SIG-M5 (cell line): ENCODE data around the gene PRRG1.
"Not testable (repeated sequence)": the region's sequence is repeated elsewhere in the genome, so short reads cannot be mapped to it uniquely, and the experiment has no call there.

Experiments
- DNase-seq: peaks from one replicate; lab custom pipeline; 2025; lab: John Stamatoyannopoulos, UW

PRRG1 gene

GRCh38 chrX:37472836-37473235, 123.7 kb downstream of the PRRG1 start:
- no peak for DNase-seq

DNA sequence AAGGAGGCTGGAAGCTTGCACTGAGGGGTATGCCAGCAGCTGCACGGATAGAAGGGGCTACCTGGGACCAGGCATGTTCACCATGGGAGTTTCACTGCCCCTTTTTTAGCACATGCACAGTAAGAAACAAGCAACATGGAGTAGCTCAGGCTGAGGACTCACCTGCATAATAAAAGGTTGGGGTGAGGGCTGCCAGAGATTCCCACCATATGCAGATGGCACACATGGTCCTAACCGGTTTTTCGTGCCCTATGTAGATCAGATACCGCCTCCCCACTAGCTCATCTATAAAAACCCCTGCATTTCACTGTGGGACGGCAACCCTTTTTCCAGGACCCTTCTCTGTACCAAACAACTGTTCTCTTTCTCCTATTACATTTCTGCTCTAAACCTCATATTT, 125.3 kb downstream of the PRRG1 start:
- DNase-seq, result no peak

DNA sequence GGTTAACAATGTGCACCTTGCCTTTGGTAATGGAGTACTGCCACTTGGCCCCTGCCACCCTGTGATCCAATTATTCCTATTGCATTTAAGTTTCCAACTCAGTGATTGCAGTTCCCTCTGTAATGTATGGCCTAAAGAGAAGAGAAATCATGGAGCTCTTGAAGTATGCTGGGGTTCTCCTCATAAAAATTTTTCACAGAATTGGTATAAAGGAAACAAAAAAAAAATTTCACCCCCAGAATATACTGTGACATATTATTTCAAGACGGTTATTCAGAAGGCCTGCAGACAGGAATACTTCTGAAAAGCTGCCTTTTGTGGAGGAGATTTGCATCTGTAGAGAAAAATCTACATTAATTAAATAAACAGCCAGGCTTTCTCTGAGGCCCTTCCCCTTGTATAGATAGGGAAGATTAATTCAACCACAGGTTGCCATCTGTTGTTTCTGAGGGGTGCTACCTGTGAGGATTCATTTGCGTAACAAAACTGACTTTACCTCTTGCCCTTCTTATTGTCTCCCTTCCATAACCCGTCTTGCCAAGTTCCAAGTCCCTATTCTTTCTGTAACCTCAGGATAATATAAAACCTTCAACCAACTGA, 127.5 kb downstream of the PRRG1 start:
- no peak for DNase-seq

DNA sequence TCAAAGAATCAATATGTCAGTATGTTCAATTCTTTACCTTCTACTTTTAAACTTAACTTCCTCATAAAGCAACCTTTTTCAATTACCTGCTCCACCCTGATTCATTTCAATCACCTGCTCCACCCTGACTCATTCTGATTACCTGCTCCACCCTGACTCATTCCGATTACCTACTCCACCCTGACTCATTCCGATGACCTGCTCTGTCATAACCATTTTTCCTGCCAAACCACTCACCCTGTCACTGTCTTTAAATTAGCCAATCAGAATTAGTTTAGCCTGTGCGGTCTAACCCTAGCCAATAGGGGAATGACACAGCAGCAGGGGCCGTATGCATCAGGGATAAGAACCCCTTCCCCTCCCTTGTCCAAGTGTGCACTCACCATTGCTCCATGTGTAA, 135.2 kb downstream of the PRRG1 start:
- DNase-seq, result not testable (repeated sequence)

DNA sequence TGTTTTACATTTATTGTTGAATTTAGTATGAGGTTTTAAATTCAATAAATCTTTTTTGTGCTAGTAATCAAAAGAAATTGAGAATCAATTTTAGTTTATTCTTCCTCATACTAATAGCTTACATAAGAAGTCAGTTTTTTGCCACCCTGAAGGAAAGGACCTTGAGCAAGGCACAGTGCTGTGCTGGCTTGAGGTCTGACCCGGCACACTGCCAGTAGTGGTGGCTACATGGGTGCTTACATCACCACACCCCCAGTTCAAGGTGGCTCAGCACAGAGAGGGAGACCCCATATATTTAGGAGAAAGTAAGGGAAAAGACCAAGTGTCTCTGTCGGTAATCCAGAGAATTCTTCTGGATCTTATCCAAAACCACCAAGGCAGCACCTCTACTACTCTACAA, 136.3 kb downstream of the PRRG1 start:
- no peak for DNase-seq

DNA sequence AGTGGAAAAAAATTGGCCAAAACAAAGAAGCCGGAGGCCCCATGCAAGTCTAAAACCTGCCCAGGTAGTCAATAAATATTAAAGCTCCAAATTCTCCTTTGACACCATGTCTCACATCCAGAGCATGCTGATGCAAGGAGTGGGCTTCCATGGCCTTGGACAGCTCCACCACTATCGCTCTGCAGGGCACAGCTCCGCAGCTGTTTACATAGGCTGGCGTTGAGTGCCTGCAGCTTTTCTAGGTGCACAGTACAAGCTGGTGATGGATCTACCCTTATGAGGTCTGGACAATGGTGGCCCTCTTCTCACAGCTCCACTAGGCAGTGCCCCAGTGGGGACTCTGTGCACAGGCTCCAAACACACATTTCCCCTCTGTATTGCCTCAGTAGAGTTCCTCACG, 138.1 kb downstream of the PRRG1 start:
- DNase-seq, result no peak

GRCh38 chrX:37488323-37488722, 139.2 kb downstream of the PRRG1 start:
- no peak for DNase-seq

DNA sequence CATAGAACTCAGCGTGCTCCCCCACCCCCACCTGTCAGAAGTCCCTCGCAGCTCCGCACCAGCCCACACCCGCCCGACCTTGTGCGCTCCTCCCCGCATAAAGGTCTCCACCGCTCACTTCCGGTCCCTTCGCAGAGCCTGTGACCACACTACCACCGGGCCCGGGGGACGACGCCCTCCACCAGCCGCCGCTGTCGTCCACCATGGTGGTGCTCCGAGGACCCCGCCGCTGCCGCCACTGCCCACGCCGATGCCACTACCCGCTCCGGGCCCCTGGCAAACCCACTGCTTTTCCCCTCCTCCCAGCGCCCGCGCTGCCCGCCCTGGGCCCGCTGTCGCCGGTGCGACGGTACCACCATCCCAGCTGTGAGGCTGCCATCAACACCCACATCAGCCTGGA, 142.5 kb downstream of the PRRG1 start:
- no peak for DNase-seq

DNA sequence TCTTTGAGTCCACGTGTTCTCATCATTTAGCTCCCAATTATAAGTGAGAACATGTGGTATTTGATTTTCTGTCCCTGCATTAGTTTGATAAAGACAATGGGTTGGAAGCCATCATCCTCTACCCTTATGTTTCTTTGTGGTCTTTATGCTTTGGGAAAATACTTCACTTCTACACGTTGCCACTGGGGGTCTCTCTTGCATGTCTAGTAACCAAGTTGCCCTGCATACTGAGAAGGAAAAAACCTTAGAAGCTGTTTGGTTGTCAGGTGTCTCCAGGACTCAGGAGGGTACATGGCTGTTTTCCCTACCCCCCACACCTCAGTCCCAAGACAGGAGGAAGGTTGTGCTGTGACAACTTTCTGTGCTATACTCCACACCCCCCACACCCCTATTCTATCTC, 146.6 kb downstream of the PRRG1 start:
- not testable (repeated sequence) for DNase-seq

DNA sequence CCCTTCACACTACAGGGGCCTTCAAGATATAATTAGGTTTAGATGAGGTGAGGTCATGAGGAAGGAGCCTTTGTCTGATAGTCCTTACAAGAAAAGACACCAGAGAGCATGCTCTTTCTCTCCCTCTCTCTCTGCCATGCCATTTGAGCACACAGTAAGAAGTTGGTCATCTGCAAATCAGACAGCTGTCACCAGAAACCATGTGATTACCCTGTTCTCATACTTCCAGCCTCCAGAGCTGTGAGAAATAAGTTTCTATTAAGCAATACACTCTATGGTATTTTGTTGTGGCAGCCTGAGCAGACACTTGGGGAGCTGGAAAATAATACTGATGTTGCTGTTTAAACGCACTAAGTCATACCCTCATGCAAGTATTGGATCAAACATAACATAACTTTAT, 148.0 kb downstream of the PRRG1 start:
- DNase-seq, result not testable (repeated sequence)

- DNase-seq, result not testable (repeated sequence)
Observed at GRCh38 chrX:37498323-37498722, 149.2 kb downstream of the PRRG1 start.

GRCh38 chrX:37499649-37500048, 150.5 kb downstream of the PRRG1 start:
- DNase-seq, result not testable (repeated sequence)

- DNase-seq, result no peak
Observed at GRCh38 chrX:37504991-37505390, 155.8 kb downstream of the PRRG1 start.
